GM12878 (cell line): ENCODE results near the gene XG.

Experiments
- ATF3 ChIP-seq: IDR thresholded peaks from 2 replicates; pipeline ENCODE4 v1.6.1; 2011; ENCODE audit warnings: low read depth, mild to moderate bottlenecking, low read length, moderate library complexity, borderline replicate concordance; ENCODE audit errors: extremely low read depth
- BMI1 ChIP-seq: fragments of 450-650 bp; IDR thresholded peaks from 2 replicates; pipeline ENCODE4 v1.6.1; 2016; ENCODE audit warnings: mild to moderate bottlenecking, moderate library complexity, borderline replicate concordance
- CHD2 ChIP-seq: IDR thresholded peaks from 2 replicates; pipeline ENCODE4 v1.6.1; 2011; ENCODE audit warnings: low read depth, low read length, improper control_type of control experiment, borderline replicate concordance
- CTCF ChIP-seq, 3 experiments: IDR thresholded peaks in 2 of 3; conservative IDR thresholded peaks in 1 of 3; 2 replicates each; pipeline ENCODE4 v1.5.1; 2011; ENCODE audit warnings: low read depth in 3 of 3, low read length in 3 of 3, mild to moderate bottlenecking in 3 of 3, control low read depth in 2 of 3, moderate library complexity in 2 of 3, inconsistent platforms in 1 of 3, mixed read lengths in 1 of 3; ENCODE audit not compliant: control insufficient read depth in 2 of 3, insufficient read depth in 1 of 3; ENCODE audit errors: extremely low read depth in 1 of 3
- MXI1 ChIP-seq: fragments of 150-350 bp; IDR thresholded peaks from 2 replicates; pipeline ENCODE4 v1.6.1; 2011; ENCODE audit warnings: low read depth, mild to moderate bottlenecking, inconsistent platforms, low read length, improper control_type of control experiment
- NR2C2 ChIP-seq: IDR thresholded peaks from 2 replicates; pipeline ENCODE4 v1.6.1; 2011; ENCODE audit warnings: borderline replicate concordance, low read depth; ENCODE audit not compliant: control insufficient read depth, insufficient read length
- POLR2AphosphoS5 ChIP-seq: IDR thresholded peaks from 2 replicates; pipeline ENCODE4 v1.6.1; 2011; ENCODE audit warnings: mild to moderate bottlenecking, low read length, inconsistent platforms
- RAD21 ChIP-seq: IDR thresholded peaks from 2 replicates; pipeline ENCODE4 v1.6.1; 2011; ENCODE audit warnings: mild to moderate bottlenecking, low read depth, low read length, moderate library complexity; ENCODE audit not compliant: insufficient read depth
- RAD51 ChIP-seq: fragments of 450-650 bp; IDR thresholded peaks from 2 replicates; pipeline ENCODE4 v1.6.1; 2016; ENCODE audit warnings: moderate library complexity, mild to moderate bottlenecking, inconsistent platforms
- USF2 ChIP-seq: IDR thresholded peaks from 2 replicates; pipeline ENCODE4 v1.6.1; 2011; ENCODE audit warnings: low read depth, low read length, improper control_type of control experiment, borderline replicate concordance
- ZZZ3 ChIP-seq: IDR thresholded peaks from 2 replicates; pipeline ENCODE4 v1.6.1; 2011; ENCODE audit warnings: low read depth; ENCODE audit not compliant: control insufficient read depth, insufficient read length

GRCh38 chrX:2761246-2761645 lies 9.4 kb downstream of the XG start:
- TF ChIP-seq ZZZ3 (no peak), CTCF (IDR thresholded peaks at IDR 0.05 in 2 of 3, conservative IDR thresholded peaks at IDR 0.05 in 1 of 3; ENCODE audit: control insufficient read depth in 2 of 3, extremely low read depth in 1 of 3, insufficient read depth in 1 of 3, low read depth in 3 of 3, low read length in 3 of 3) (no peak), ATF3 (no peak), CHD2 (no peak), BMI1 (no peak), NR2C2 (no peak), USF2 (no peak), MXI1 (no peak), RAD21 (no peak), POLR2AphosphoS5 (no peak), RAD51 (no peak)
